Measurements from ENCODE around the gene CARD9.

Gene CARD9

DNA sequence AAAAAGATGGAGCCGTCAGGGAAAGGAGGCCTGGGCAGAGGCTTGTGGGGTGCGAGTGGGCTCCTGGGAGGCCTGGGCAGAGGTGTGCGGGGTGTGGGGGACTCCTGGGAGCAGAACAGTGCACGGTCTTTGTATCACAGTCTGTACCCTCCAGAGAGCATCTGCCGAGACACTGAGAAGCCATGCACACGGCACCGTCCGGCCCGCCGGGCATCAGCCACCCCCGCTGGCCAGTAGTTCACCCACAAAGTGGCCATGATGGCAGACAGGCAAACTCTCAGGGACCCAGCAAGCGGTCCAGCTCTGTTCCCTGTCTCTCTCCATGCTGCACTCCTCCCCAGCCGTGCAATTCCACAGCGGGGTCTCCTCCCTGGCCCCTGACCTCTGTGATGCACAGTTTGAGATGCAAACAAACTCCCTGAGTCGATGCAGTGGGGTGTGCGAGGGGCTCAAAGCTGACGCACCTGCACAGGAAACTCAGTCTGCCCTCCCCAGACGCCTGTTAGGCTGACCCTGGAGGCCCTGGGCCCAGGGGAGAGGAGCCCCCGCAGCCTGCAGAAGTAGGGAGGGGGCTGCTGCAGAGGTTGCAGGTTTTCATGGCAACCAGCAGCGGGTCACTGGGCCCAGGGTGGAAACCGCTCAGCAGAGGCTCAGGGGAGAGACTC is 55.2 kb downstream of the CARD9 start:
- no peaks in the 10 kb centered on the region for H3K36me3 ChIP-seq (ENCODE audit: control insufficient read depth, low read depth, low read length)
- no peak overlapping the region for H3K4me3 ChIP-seq (ENCODE audit: low read length)
- peaks cover 7% of the 10 kb centered on the region for H3K9me3 ChIP-seq (ENCODE audit: control insufficient read depth, low read depth, low read length)
- H3K27ac ChIP-seq (ENCODE audit: low read length) = no peak overlapping the region
- H3K27me3 ChIP-seq (ENCODE audit: control insufficient read depth, insufficient read depth, low read length) = no peaks in the 10 kb centered on the region
- no peak overlapping the region for H3K9ac ChIP-seq (ENCODE audit: low read length)
- H3K4me1 ChIP-seq (ENCODE audit: control insufficient read depth, low read depth, low read length) = no peaks in the 10 kb centered on the region

DNA sequence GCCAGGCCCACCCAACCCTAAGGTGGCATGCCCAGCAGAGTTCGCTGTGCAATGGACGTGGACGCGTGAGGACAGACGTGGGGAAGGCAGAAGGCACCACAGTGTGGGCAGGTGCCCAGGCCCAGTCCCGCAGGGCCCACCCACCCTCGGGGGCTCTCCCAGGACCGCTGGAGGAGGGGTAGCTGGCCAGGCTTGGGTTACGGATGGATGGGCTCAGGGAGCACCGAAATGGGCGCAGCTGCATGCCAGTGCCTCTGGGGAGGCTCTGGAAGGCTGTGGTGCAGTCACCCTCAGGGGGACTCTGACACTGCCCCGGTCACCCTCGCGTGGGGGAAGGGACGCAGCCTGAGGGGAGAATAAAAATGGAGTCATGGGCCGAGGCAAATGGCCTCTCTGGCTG is 55.8 kb downstream of the CARD9 start:
- H3K27me3 ChIP-seq (ENCODE audit: control insufficient read depth, insufficient read depth, low read length) = no peaks in the 10 kb centered on the region
- H3K36me3 ChIP-seq (ENCODE audit: control insufficient read depth, low read depth, low read length) = no peaks in the 10 kb centered on the region
- no peak overlapping the region for H3K4me3 ChIP-seq (ENCODE audit: low read length)
- no peak overlapping the region for H3K27ac ChIP-seq (ENCODE audit: low read length)
- peaks cover 7% of the 10 kb centered on the region for H3K9me3 ChIP-seq (ENCODE audit: control insufficient read depth, low read depth, low read length)
- no peaks in the 10 kb centered on the region for H3K4me1 ChIP-seq (ENCODE audit: control insufficient read depth, low read depth, low read length)
- no peak overlapping the region for H3K9ac ChIP-seq (ENCODE audit: low read length)

GRCh38 chr9:136316896-136317676 is 56.4 kb downstream of the CARD9 start:
- H3K36me3 ChIP-seq (ENCODE audit: control insufficient read depth, low read depth, low read length) = no peaks in the 10 kb centered on the region
- no peak overlapping the region for H3K4me3 ChIP-seq (ENCODE audit: low read length)
- peaks cover 7% of the 10 kb centered on the region for H3K9me3 ChIP-seq (ENCODE audit: control insufficient read depth, low read depth, low read length)
- H3K27ac ChIP-seq (ENCODE audit: low read length) = no peak overlapping the region
- H3K4me1 ChIP-seq (ENCODE audit: control insufficient read depth, low read depth, low read length) = no peaks in the 10 kb centered on the region
- no peaks in the 10 kb centered on the region for H3K27me3 ChIP-seq (ENCODE audit: control insufficient read depth, insufficient read depth, low read length)
- no peak overlapping the region for H3K9ac ChIP-seq (ENCODE audit: low read length)

- H3K4me3 ChIP-seq (ENCODE audit: low read length) = no peak overlapping the region
- H3K9ac ChIP-seq (ENCODE audit: low read length) = no peak overlapping the region
- no peaks in the 10 kb centered on the region for H3K27me3 ChIP-seq (ENCODE audit: control insufficient read depth, insufficient read depth, low read length)
- H3K27ac ChIP-seq (ENCODE audit: low read length) = no peak overlapping the region
- peaks cover 7% of the 10 kb centered on the region for H3K9me3 ChIP-seq (ENCODE audit: control insufficient read depth, low read depth, low read length)
- H3K36me3 ChIP-seq (ENCODE audit: control insufficient read depth, low read depth, low read length) = no peaks in the 10 kb centered on the region
- no peaks in the 10 kb centered on the region for H3K4me1 ChIP-seq (ENCODE audit: control insufficient read depth, low read depth, low read length)
These were observed 57.2 kb downstream of the CARD9 start for GRCh38 chr9:136316271-136316751.

GRCh38 chr9:136314944-136315343 is 58.5 kb downstream of the CARD9 start:
- Histone ChIP-seq H3K36me3 (ENCODE audit: control insufficient read depth, low read depth, low read length) (no peaks in the 10 kb centered on the region), H3K27me3 (ENCODE audit: control insufficient read depth, insufficient read depth, low read length) (no peaks in the 10 kb centered on the region), H3K27ac (ENCODE audit: low read length) (no peak overlapping the region), H3K4me3 (ENCODE audit: low read length) (no peak overlapping the region), H3K9ac (ENCODE audit: low read length) (no peak overlapping the region), H3K4me1 (ENCODE audit: control insufficient read depth, low read depth, low read length) (no peaks in the 10 kb centered on the region), H3K9me3 (ENCODE audit: control insufficient read depth, low read depth, low read length) (peaks cover 7% of the 10 kb centered on the region)

GRCh38 chr9:136314056-136314416 is 59.4 kb downstream of the CARD9 start:
- Histone ChIP-seq H3K27me3 (ENCODE audit: control insufficient read depth, insufficient read depth, low read length) (no peaks in the 10 kb centered on the region), H3K4me1 (ENCODE audit: control insufficient read depth, low read depth, low read length) (no peaks in the 10 kb centered on the region), H3K4me3 (ENCODE audit: low read length) (no peak overlapping the region), H3K9me3 (ENCODE audit: control insufficient read depth, low read depth, low read length) (peaks cover 7% of the 10 kb centered on the region), H3K27ac (ENCODE audit: low read length) (no peak overlapping the region), H3K36me3 (ENCODE audit: control insufficient read depth, low read depth, low read length) (no peaks in the 10 kb centered on the region), H3K9ac (ENCODE audit: low read length) (no peak overlapping the region)
